ENCODE data around the gene RARG. TPM values are rescaled to one million over a fixed set of nuclear protein-coding genes. Genes with fewer than 3 reads are reported as not detected.

Gene RARG
- total and polyA plus RNA-seq, 2 of the 4 experiments (the other 2 are of a cell fraction): 7.9 to 30.9 TPM

DNA sequence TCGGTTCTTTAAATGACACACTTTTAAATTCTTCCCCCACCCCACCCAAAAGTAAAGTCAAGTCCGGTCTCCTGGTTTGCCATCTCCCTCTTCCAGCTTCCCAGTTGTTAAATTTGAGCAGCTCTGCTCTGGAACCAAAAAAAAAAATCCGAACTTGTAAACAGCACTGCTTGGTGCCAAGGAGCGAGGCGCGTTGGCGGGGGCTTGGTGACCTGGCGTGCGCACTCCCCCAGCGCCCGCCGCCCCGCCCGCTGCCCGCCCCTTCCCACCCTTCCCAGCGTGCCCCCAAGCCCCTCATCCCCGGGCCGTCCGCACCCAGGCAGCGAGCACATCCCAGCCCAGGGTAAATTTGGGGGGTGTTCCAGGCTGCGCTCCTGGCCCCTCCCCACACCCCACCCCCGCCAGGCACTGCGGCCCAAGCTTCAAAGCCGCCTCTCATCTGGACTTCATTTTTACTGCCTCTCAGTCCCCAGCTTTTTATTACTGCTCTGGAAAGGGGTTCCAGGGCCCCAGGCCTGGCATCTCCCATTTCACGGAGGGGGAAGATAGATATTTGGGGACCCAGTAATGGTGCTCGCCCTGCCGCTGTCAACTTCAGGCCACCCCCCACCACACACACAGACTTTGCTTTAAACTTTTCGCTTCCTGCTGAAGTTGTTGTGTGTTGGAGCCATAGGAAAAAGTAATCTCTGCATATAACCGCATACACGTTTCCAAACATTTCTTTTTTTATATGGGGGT is 13.3 kb downstream of the RARG start:
- Histone ChIP-seq H3K79me1 (ENCODE audit: low read depth in 1 of 2, low read length in 2 of 2) (peaks cover 30 to 79% of the 10 kb centered on the region in 2 experiments), H3K36me3 (ENCODE audit: control insufficient read depth, insufficient read depth, low read length) (peaks cover 14% of the 10 kb centered on the region), H2BK5ac (ENCODE audit: low read depth, low read length, poor library complexity, severe bottlenecking) (peak overlapping the region; percentile 81), H3K56ac (ENCODE audit: extremely low read depth, insufficient read depth, low read length) (peak overlapping the region; percentile 78), H3K23ac (ENCODE audit: low read depth, low read length) (peak overlapping the region; percentile 92), H3K27ac (ENCODE audit: insufficient read depth, low read length) (peak overlapping the region; percentile 67), H3K4me1 (ENCODE audit: control insufficient read depth, insufficient read depth, low read length) (peaks cover 34% of the 10 kb centered on the region), H2AFZ (replicated peaks; ENCODE audit: low read length, poor library complexity) (peak overlapping the region; percentile 83), H4K20me1 (ENCODE audit: insufficient read depth, low read length) (peaks cover 12% of the 10 kb centered on the region), H4K91ac (ENCODE audit: insufficient read depth, low read depth, low read length) (peak overlapping the region; percentile 89), H2BK120ac (ENCODE audit: low read depth, low read length) (peak overlapping the region; percentile 56), H3K4ac (ENCODE audit: low read depth, low read length) (peak overlapping the region; percentile 89), H2AK9ac (replicated peaks; ENCODE audit: low read depth, low read length, poor library complexity) (peak overlapping the region; percentile 95), H3K9me3 (ENCODE audit: control insufficient read depth, insufficient read depth, low read length) (no peaks in the 10 kb centered on the region), H2AK5ac (ENCODE audit: low read depth, low read length) (peak overlapping the region; percentile 73), H2BK15ac (ENCODE audit: low read depth, low read length) (peak overlapping the region; percentile 21; the same call in 2 of the 3 replicates), H3K4me2 (ENCODE audit: low read depth, low read length) (peak overlapping the region; percentile 94), H3K27me3 (ENCODE audit: control insufficient read depth, insufficient read depth, low read length) (no peaks in the 10 kb centered on the region), H3K14ac (replicated peaks; ENCODE audit: low read depth, low read length) (peak overlapping the region; percentile 89), H3K9ac (ENCODE audit: low read depth, low read length) (peak overlapping the region; percentile 75), H3K4me3 (ENCODE audit: insufficient read depth, low read depth, low read length) (peak overlapping the region; percentile 53), H3K18ac (ENCODE audit: low read depth, low read length) (peak overlapping the region; percentile 54; the same call in 1 of the 2 replicates), H4K8ac (ENCODE audit: low read depth in 2 of 2, low read length in 2 of 2) (peak overlapping the region; percentile 24 to 80; a peak in 2 of 4 replicates), H3K9me1 (ENCODE audit: insufficient read depth, low read length) (peaks cover 20% of the 10 kb centered on the region), H4K5ac (ENCODE audit: low read depth, low read length) (peak overlapping the region; percentile 39; the same call in 1 of the 2 replicates), H2BK20ac (ENCODE audit: low read depth, low read length) (peak overlapping the region; percentile 72; the same call in 1 of the 2 replicates)
- no peak for ATAC-seq (ENCODE audit: low read depth)
- ChIA-PET CTCF (interaction anchor here (0.6 to 1.0 kb wide), 3 partner anchors 33 to 814 kb away, joined by 3 to 4 read pairs (median 3); no protein-coding TSS in a partner anchor), POLR2A (ENCODE audit: unreplicated experiment) (interaction anchor here (0.5 to 0.9 kb wide), 2 partner anchors 13 to 31 kb away, joined by 3 to 7 read pairs; no protein-coding TSS in a partner anchor)
- 13% methylated on average over 1 of the region's 30 CpGs; no CpG with 5 or more reads in 1 of the 2 experiments for WGBS, 2 experiments (ENCODE audit: extremely low coverage in 2 of 2, insufficient read length in 1 of 2)
- in situ Hi-C loops (cut with MboI; ENCODE audit: low sequenced_read_pairs): loop anchor here (10.0 kb wide), 1 partner anchor 296 kb away; no protein-coding TSS in a partner anchor
- TF ChIP-seq BHLHE40 (IDR thresholded peaks at IDR 0.05; ENCODE audit: low read depth, low read length) (no peak), NFE2L2 (IDR thresholded peaks at IDR 0.05; ENCODE audit: low read depth, low read length) (no peak), MAFK (IDR thresholded peaks at IDR 0.05; ENCODE audit: low read depth, low read length) (no peak), RCOR1 (IDR thresholded peaks at IDR 0.05; ENCODE audit: insufficient replicate concordance, low read length) (no peak), RFX5 (IDR thresholded peaks at IDR 0.05; ENCODE audit: low read depth, low read length) (no peak), MXI1 (IDR thresholded peaks at IDR 0.05; ENCODE audit: borderline replicate concordance, low read depth, low read length) (no peak), CHD1 (IDR thresholded peaks at IDR 0.05; ENCODE audit: low read depth, low read length) (no peak), SMC3 (IDR thresholded peaks at IDR 0.05; ENCODE audit: low read depth, low read length) (no peak), FOS (IDR thresholded peaks at IDR 0.05; ENCODE audit: low read depth, low read length) (no peak)
- TF ChIP-seq, protein P1, sequence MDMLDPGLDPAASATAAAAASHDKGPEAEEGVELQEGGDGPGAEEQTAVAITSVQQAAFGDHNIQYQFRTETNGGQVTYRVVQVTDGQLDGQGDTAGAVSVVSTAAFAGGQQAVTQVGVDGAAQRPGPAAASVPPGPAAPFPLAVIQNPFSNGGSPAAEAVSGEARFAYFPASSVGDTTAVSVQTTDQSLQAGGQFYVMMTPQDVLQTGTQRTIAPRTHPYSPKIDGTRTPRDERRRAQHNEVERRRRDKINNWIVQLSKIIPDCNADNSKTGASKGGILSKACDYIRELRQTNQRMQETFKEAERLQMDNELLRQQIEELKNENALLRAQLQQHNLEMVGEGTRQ (IDR thresholded peaks at IDR 0.05; ENCODE audit: low read depth, low read length): no peak
- no TSS peak for BruUV-seq (replicated peaks)
- intact Hi-C loops (cut with micrococcal nuclease): loop anchor here (1.0 to 10.0 kb wide), 2 partner anchors 69 to 106 kb away; partner anchors contain the start of gene AAAS
- DNase-seq: no peak
- dilution Hi-C loops (cut with HindIII; ENCODE audit: low sequenced_read_pairs, unreplicated experiment): no loop called here
